Karpas-422 (cell line): ENCODE results near the gene HIVEP3. TPM values are rescaled to one million over a fixed set of nuclear protein-coding genes. Genes with fewer than 3 reads are reported as not detected.

Experiments used
- DNase-seq: peaks from one replicate; pipeline ENCODE4 v3.0.0-alpha.2; 2015
- H2AFZ ChIP-seq: fragments of 200-600 bp; sonication (generic); 2 replicates; pipeline ENCODE4 v1.6.1; 2014; ENCODE audit warnings: antibody characterized with exemption, low read length, mixed read lengths
- H3K27ac ChIP-seq: fragments of 200-600 bp; sonication (generic); 2 replicates; pipeline ENCODE4 v1.5.1; 2014; ENCODE audit warnings: mild to moderate bottlenecking, low read length, moderate library complexity
- H3K27me3 ChIP-seq: fragments of 200-600 bp; sonication (generic); 2 replicates; pipeline ENCODE4 v1.6.1; 2014; ENCODE audit warnings: low read length, mixed read lengths
- H3K36me3 ChIP-seq: fragments of 200-600 bp; sonication (generic); 2 replicates; pipeline ENCODE4 v1.6.1; 2014; ENCODE audit warnings: low read length, mixed read lengths; ENCODE audit not compliant: insufficient read depth
- H3K4me1 ChIP-seq: fragments of 200-600 bp; sonication (generic); 2 replicates; pipeline ENCODE4 v1.6.1; 2014; ENCODE audit warnings: mild to moderate bottlenecking, low read length, mixed read lengths
- H3K4me2 ChIP-seq: fragments of 200-600 bp; sonication (generic); 2 replicates; pipeline ENCODE4 v1.6.1; 2014; ENCODE audit warnings: low read length, low read depth, mild to moderate bottlenecking; ENCODE audit not compliant: poor library complexity, severe bottlenecking
- H3K4me3 ChIP-seq: fragments of 200-600 bp; sonication (generic); 2 replicates; pipeline ENCODE4 v1.5.1; 2014; ENCODE audit warnings: mild to moderate bottlenecking, antibody characterized with exemption, low read length, mixed read lengths
- H3K79me2 ChIP-seq: fragments of 200-600 bp; sonication (generic); 2 replicates; pipeline ENCODE4 v1.6.1; 2014; ENCODE audit warnings: mild to moderate bottlenecking, low read length, mixed read lengths
- H3K9ac ChIP-seq: fragments of 200-600 bp; sonication (generic); 2 replicates; pipeline ENCODE4 v1.6.0; 2014; ENCODE audit warnings: low read length
- H3K9me2 ChIP-seq: fragments of 200-600 bp; sonication (generic), shearing (Covaris generic); replicated peaks from 2 replicates; pipeline ENCODE4 v1.6.0; 2014; ENCODE audit warnings: mild to moderate bottlenecking, low read length, moderate library complexity; ENCODE audit not compliant: insufficient read depth
- H3K9me3 ChIP-seq: fragments of 300-700, 200-600 bp; sonication (generic); 2 replicates; pipeline ENCODE4 v1.6.1; 2014; ENCODE audit warnings: low read length, mixed read lengths
- H4K20me1 ChIP-seq: fragments of 200-600 bp; sonication (generic); 2 replicates; pipeline ENCODE4 v1.6.1; 2014; ENCODE audit warnings: mild to moderate bottlenecking, antibody characterized with exemption, low read length, low read depth; ENCODE audit not compliant: insufficient read depth
- total RNA-seq: library from RNA; depleted of rRNA; stranded (reverse); fragments of >200 nt; shearing (Covaris generic); gene quantifications from 2 replicates; pipeline ENCODE4 v1.2.3, GENCODE V29; 2014; ENCODE audit warnings: low replicate concordance

The HIVEP3 gene
- total RNA-seq, 1 experiment from 2014 or later, result 1.3 TPM

GRCh38 chr1:41720861-41721410, 197.8 kb downstream of the HIVEP3 start:
- DNase-seq, result no peak
- H3K27ac ChIP-seq, result no peak overlapping the region
- H3K36me3 ChIP-seq, result no peaks in the 10 kb centered on the region
- H3K4me3 ChIP-seq, result no peak overlapping the region
- no peaks in the 10 kb centered on the region for H3K9me3 ChIP-seq
- no peak overlapping the region for H3K9ac ChIP-seq
- H3K9me2 ChIP-seq, result no peaks in the 10 kb centered on the region
- H3K4me1 ChIP-seq, result peaks cover 26% of the 10 kb centered on the region
- H2AFZ ChIP-seq, result no peak overlapping the region
- no peaks in the 10 kb centered on the region for H3K27me3 ChIP-seq
- no peaks in the 10 kb centered on the region for H4K20me1 ChIP-seq
- no peaks in the 10 kb centered on the region for H3K79me2 ChIP-seq
- H3K4me2 ChIP-seq, result no peak overlapping the region

GRCh38 chr1:41719590-41719989, 199.1 kb downstream of the HIVEP3 start:
- no peak overlapping the region for H3K4me3 ChIP-seq
- H3K4me2 ChIP-seq, result no peak overlapping the region
- DNase-seq, result no peak
- H3K27ac ChIP-seq, result no peak overlapping the region
- H3K9me2 ChIP-seq, result no peaks in the 10 kb centered on the region
- no peaks in the 10 kb centered on the region for H3K79me2 ChIP-seq
- no peaks in the 10 kb centered on the region for H3K27me3 ChIP-seq
- H3K4me1 ChIP-seq, result peaks cover 31% of the 10 kb centered on the region
- H3K36me3 ChIP-seq, result no peaks in the 10 kb centered on the region
- H3K9me3 ChIP-seq, result no peaks in the 10 kb centered on the region
- no peak overlapping the region; the same call in 1 of the 2 replicates for H2AFZ ChIP-seq
- H4K20me1 ChIP-seq, result no peaks in the 10 kb centered on the region
- H3K9ac ChIP-seq, result no peak overlapping the region

GRCh38 chr1:41719128-41719527, 199.6 kb downstream of the HIVEP3 start:
- no peaks in the 10 kb centered on the region for H3K9me2 ChIP-seq
- H3K27me3 ChIP-seq, result no peaks in the 10 kb centered on the region
- H4K20me1 ChIP-seq, result no peaks in the 10 kb centered on the region
- H2AFZ ChIP-seq, result no peak overlapping the region; the same call in 1 of the 2 replicates
- no peaks in the 10 kb centered on the region for H3K36me3 ChIP-seq
- H3K4me2 ChIP-seq, result no peak overlapping the region
- DNase-seq, result no peak
- peaks cover 34% of the 10 kb centered on the region for H3K4me1 ChIP-seq
- no peak overlapping the region for H3K4me3 ChIP-seq
- peak overlapping the region; percentile 16; the same call in 1 of the 2 replicates for H3K9ac ChIP-seq
- no peaks in the 10 kb centered on the region for H3K9me3 ChIP-seq
- H3K79me2 ChIP-seq, result no peaks in the 10 kb centered on the region
- H3K27ac ChIP-seq, result no peak overlapping the region

GRCh38 chr1:41718497-41718896, 200.2 kb downstream of the HIVEP3 start:
- H3K9me3 ChIP-seq, result no peaks in the 10 kb centered on the region
- no peaks in the 10 kb centered on the region for H4K20me1 ChIP-seq
- no peak for DNase-seq
- no peak overlapping the region for H2AFZ ChIP-seq
- no peak overlapping the region for H3K4me2 ChIP-seq
- no peaks in the 10 kb centered on the region for H3K79me2 ChIP-seq
- H3K4me1 ChIP-seq, result peaks cover 34% of the 10 kb centered on the region
- H3K27me3 ChIP-seq, result no peaks in the 10 kb centered on the region
- no peak overlapping the region for H3K27ac ChIP-seq
- no peak overlapping the region for H3K4me3 ChIP-seq
- no peaks in the 10 kb centered on the region for H3K9me2 ChIP-seq
- no peak overlapping the region for H3K9ac ChIP-seq
- no peaks in the 10 kb centered on the region for H3K36me3 ChIP-seq

- peaks cover 34% of the 10 kb centered on the region for H3K4me1 ChIP-seq
- no peak overlapping the region for H3K4me2 ChIP-seq
- H3K79me2 ChIP-seq, result no peaks in the 10 kb centered on the region
These were observed 202.3 kb downstream of the HIVEP3 start for GRCh38 chr1:41716188-41717130.

GRCh38 chr1:41715441-41716095, 203.2 kb downstream of the HIVEP3 start:
- no peak overlapping the region for H2AFZ ChIP-seq
- H3K27me3 ChIP-seq, result no peaks in the 10 kb centered on the region
- H3K9me3 ChIP-seq, result no peaks in the 10 kb centered on the region
- H3K36me3 ChIP-seq, result no peaks in the 10 kb centered on the region
- no peak overlapping the region for H3K27ac ChIP-seq
- peaks cover 30% of the 10 kb centered on the region for H3K4me1 ChIP-seq
- H3K79me2 ChIP-seq, result no peaks in the 10 kb centered on the region
- no peaks in the 10 kb centered on the region for H4K20me1 ChIP-seq
- no peak for DNase-seq
- no peak overlapping the region for H3K4me3 ChIP-seq
- no peak overlapping the region for H3K9ac ChIP-seq
- no peak overlapping the region for H3K4me2 ChIP-seq
- no peaks in the 10 kb centered on the region for H3K9me2 ChIP-seq

More at GRCh38 chr1:41716188-41717130, 202.3 kb downstream of the HIVEP3 start:
- H3K36me3 ChIP-seq, result no peaks in the 10 kb centered on the region
- no peaks in the 10 kb centered on the region for H3K27me3 ChIP-seq
- H3K9me3 ChIP-seq, result no peaks in the 10 kb centered on the region
- no peaks in the 10 kb centered on the region for H4K20me1 ChIP-seq
- H3K27ac ChIP-seq, result no peak overlapping the region
- no peak for DNase-seq
- H2AFZ ChIP-seq, result no peak overlapping the region
- no peak overlapping the region for H3K4me3 ChIP-seq
- H3K9ac ChIP-seq, result no peak overlapping the region
- no peaks in the 10 kb centered on the region for H3K9me2 ChIP-seq

GRCh38 chr1:41714638-41715389, 203.9 kb downstream of the HIVEP3 start:
- Histone ChIP-seq H3K79me2 (no peaks in the 10 kb centered on the region), H3K27ac (no peak overlapping the region), H4K20me1 (no peaks in the 10 kb centered on the region), H3K27me3 (no peaks in the 10 kb centered on the region), H3K9me3 (no peaks in the 10 kb centered on the region), H3K9ac (no peak overlapping the region), H2AFZ (no peak overlapping the region), H3K4me1 (peaks cover 30% of the 10 kb centered on the region), H3K9me2 (no peaks in the 10 kb centered on the region), H3K4me3 (no peak overlapping the region), H3K36me3 (no peaks in the 10 kb centered on the region), H3K4me2 (no peak overlapping the region)
- DNase-seq, result no peak
